ENCODE results near the gene DNAJC27. TPM values are rescaled to one million over a fixed set of nuclear protein-coding genes. Genes with fewer than 3 reads are reported as not detected.

Gene DNAJC27
- total and polyA plus RNA-seq, 2 experiments from 2014 or later: 6.6 to 6.9 TPM

GRCh38 chr2:24909555-24910177 lies 62.1 kb downstream of the DNAJC27 start:
- Histone ChIP-seq H3K4me1 (ENCODE audit: insufficient read depth) (no peaks in the 10 kb centered on the region), H3K79me2 (no peaks in the 10 kb centered on the region), H3K9me2 (replicated peaks; ENCODE audit: insufficient read depth) (no peaks in the 10 kb centered on the region), H2AFZ (no peak overlapping the region), H3K36me3 (replicated peaks; ENCODE audit: insufficient read depth, low read depth) (no peaks in the 10 kb centered on the region), H3K27ac (no peak overlapping the region), H3K4me2 (no peak overlapping the region), H4K20me1 (ENCODE audit: insufficient read depth, poor library complexity, severe bottlenecking) (no peaks in the 10 kb centered on the region), H3K9me3 (ENCODE audit: low read depth) (no peaks in the 10 kb centered on the region), H3K27me3 (no peaks in the 10 kb centered on the region), H3K4me3 (no peak overlapping the region)
- no peak for TF ChIP-seq CTCF (IDR thresholded peaks at IDR 0.05; ENCODE audit: poor library complexity)
- no peak for TF ChIP-seq EZH2 (IDR thresholded peaks at IDR 0.05; ENCODE audit: borderline replicate concordance)
- no peak for TF ChIP-seq EZH2phosphoT487 (IDR thresholded peaks at IDR 0.05; ENCODE audit: low read depth, severe bottlenecking, unreplicated experiment)
- DNase-seq (ENCODE audit: low spot score): no peak
- WGBS (ENCODE audit: low lambda C conversion rate, missing lambda C conversion rate): 78% methylated on average over 5 of the region's 5 CpGs

GRCh38 chr2:24908461-24908901 lies 63.3 kb downstream of the DNAJC27 start:
- Histone ChIP-seq H4K20me1 (ENCODE audit: insufficient read depth, poor library complexity, severe bottlenecking) (no peaks in the 10 kb centered on the region), H3K9me3 (ENCODE audit: low read depth) (no peaks in the 10 kb centered on the region), H3K27ac (no peak overlapping the region), H3K9me2 (replicated peaks; ENCODE audit: insufficient read depth) (no peaks in the 10 kb centered on the region), H2AFZ (no peak overlapping the region), H3K4me1 (ENCODE audit: insufficient read depth) (no peaks in the 10 kb centered on the region), H3K4me3 (no peak overlapping the region), H3K36me3 (replicated peaks; ENCODE audit: insufficient read depth, low read depth) (no peaks in the 10 kb centered on the region), H3K4me2 (no peak overlapping the region), H3K27me3 (no peaks in the 10 kb centered on the region), H3K79me2 (no peaks in the 10 kb centered on the region)
- DNase-seq (ENCODE audit: low spot score): no peak
- WGBS (ENCODE audit: low lambda C conversion rate, missing lambda C conversion rate): 96% methylated on average over 8 of the region's 8 CpGs
- TF ChIP-seq EZH2phosphoT487 (IDR thresholded peaks at IDR 0.05; ENCODE audit: low read depth, severe bottlenecking, unreplicated experiment): no peak
- TF ChIP-seq EZH2 (IDR thresholded peaks at IDR 0.05; ENCODE audit: borderline replicate concordance): no peak
- TF ChIP-seq CTCF (IDR thresholded peaks at IDR 0.05; ENCODE audit: poor library complexity): no peak

- H3K36me3 ChIP-seq (replicated peaks; ENCODE audit: insufficient read depth, low read depth): no peaks in the 10 kb centered on the region
- no peaks in the 10 kb centered on the region for H3K9me2 ChIP-seq (replicated peaks; ENCODE audit: insufficient read depth)
- H3K4me2 ChIP-seq: no peak overlapping the region
- H3K27me3 ChIP-seq: no peaks in the 10 kb centered on the region
- H4K20me1 ChIP-seq (ENCODE audit: insufficient read depth, poor library complexity, severe bottlenecking): no peaks in the 10 kb centered on the region
- no peak overlapping the region for H3K4me3 ChIP-seq
- no peak overlapping the region for H2AFZ ChIP-seq
- no peaks in the 10 kb centered on the region for H3K4me1 ChIP-seq (ENCODE audit: insufficient read depth)
- no peak overlapping the region for H3K27ac ChIP-seq
- H3K9me3 ChIP-seq (ENCODE audit: low read depth): no peaks in the 10 kb centered on the region
- WGBS (ENCODE audit: low lambda C conversion rate, missing lambda C conversion rate): 82% methylated on average over 5 of the region's 5 CpGs
- no peaks in the 10 kb centered on the region for H3K79me2 ChIP-seq
- no peak for DNase-seq (ENCODE audit: low spot score)
- TF ChIP-seq EZH2phosphoT487 (IDR thresholded peaks at IDR 0.05; ENCODE audit: low read depth, severe bottlenecking, unreplicated experiment): no peak
- no peak for TF ChIP-seq CTCF (IDR thresholded peaks at IDR 0.05; ENCODE audit: poor library complexity)
- no peak for TF ChIP-seq EZH2 (IDR thresholded peaks at IDR 0.05; ENCODE audit: borderline replicate concordance)
Observed at GRCh38 chr2:24907116-24907515, 64.6 kb downstream of the DNAJC27 start.
